Testis (tissue), 3 donors: ENCODE data around the gene LMBRD2. TPM values are rescaled to one million over a fixed set of nuclear protein-coding genes. Genes with fewer than 3 reads are reported as not detected.

Source experiments
- DNase-seq: peaks from one replicate; pipeline ENCODE4 v3.0.0-alpha.2; 2019
- H3K27ac ChIP-seq, 2 donors: fragments of 200-600 bp; sonication (generic); one replicate each; pipeline ENCODE4 v1.5.1; 2019
- H3K27me3 ChIP-seq: fragments of 200-600 bp; sonication (generic); one replicate; pipeline ENCODE4 v1.5.1; 2019
- H3K36me3 ChIP-seq: fragments of 200-600 bp; sonication (generic); one replicate; pipeline ENCODE4 v1.5.1; 2017; ENCODE audit warnings: low read depth; ENCODE audit errors: missing control alignments
- H3K4me1 ChIP-seq: fragments of 200-600 bp; sonication (generic); one replicate; pipeline ENCODE4 v1.5.1; 2019
- H3K4me3 ChIP-seq, 2 donors: fragments of 200-600 bp; sonication (generic); one replicate each; pipeline ENCODE4 v1.5.1; 2017 to 2019
- H3K9me3 ChIP-seq: fragments of 200-600 bp; sonication (generic); one replicate; pipeline ENCODE4 v1.5.1; 2017
- POLR2A ChIP-seq: fragments of 450-650 bp; IDR thresholded peaks from one replicate; pipeline ENCODE4 v1.6.1; 2017; ENCODE audit warnings: antibody characterized with exemption, mild to moderate bottlenecking, moderate library complexity
- WGBS, 2 donors: methylation state at CpG; one replicate each; pipeline ENCODE4 v1.1.5; 2018; 5-methylcytosine and 5-hydroxymethylcytosine counted together
- intact Hi-C: fragments of 100-400 bp; cut with DNase I; formaldehyde crosslinking; loops from one replicate; pipeline ENCODE4 v1.15.1; 2023; ENCODE audit warnings: low total_unique reads
- polyA plus RNA-seq: library from polyadenylated mRNA; stranded (reverse); fragments of 350-450 nt; fragmentation: Illumina TruSeq; extraction: RNeasy Lipid Tissue Mini Kit (QIAGEN cat#74804); gene quantifications from one replicate; pipeline ENCODE4 v1.2.3, GENCODE V29; 2014; ENCODE audit warnings: low read depth, low replicate concordance; ENCODE audit not compliant: insufficient read depth
- total RNA-seq, 2 donors: library from RNA; depleted of rRNA; stranded (reverse); fragments of >200 nt; gene quantifications; one replicate each; pipeline ENCODE4 v1.2.3, GENCODE V29; 2016
- TF ChIP-seq, protein P1 (sequence below), 3 experiments: fragments of 450-650 bp in 2 of 3; fragments of 200-600 bp in 1 of 3; sonication (generic) in 1 of 3; IDR thresholded peaks; one replicate each; pipeline ENCODE4 v1.5.1; 2016 to 2019; ENCODE audit warnings: antibody characterized with exemption in 3 of 3, mild to moderate bottlenecking in 2 of 3, moderate library complexity in 1 of 3

LMBRD2 gene
- total and polyA plus RNA-seq, 3 donors from 2014 or later = 6.3 to 24.4 (median 8.2) TPM

DNA sequence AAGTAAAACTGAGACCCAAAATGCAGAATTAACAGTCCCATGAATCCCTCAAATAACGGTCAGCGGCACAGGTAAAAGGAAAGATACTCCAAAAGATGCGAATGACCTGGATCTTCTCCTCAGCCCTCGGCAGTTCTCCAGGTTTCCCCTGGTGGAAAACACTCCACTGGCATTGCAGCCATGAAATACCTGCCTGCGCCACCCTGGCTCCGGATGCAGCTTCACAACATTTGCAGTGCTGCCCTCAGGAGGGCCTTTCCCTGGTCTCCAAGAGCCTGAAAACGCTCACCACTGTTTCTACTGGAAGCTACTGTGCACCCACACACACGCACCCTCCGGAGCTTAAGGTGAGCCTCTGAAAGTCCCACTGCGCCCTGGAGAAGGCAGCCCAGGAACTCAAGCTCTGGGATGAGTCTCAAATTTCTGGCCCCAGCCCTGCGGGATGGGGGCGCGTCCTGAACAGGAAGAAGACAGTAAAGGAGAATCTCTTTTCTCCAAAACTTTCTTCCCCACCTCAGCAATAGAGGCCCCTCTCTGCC lies 85.6 kb downstream of the LMBRD2 start:
- intact Hi-C loops = no loop called here
- 20 to 23% methylated on average over 11 to 13 of the region's 13 CpGs for WGBS, 2 donors
- Histone ChIP-seq H3K36me3 (no peaks in the 10 kb centered on the region), H3K4me3 (peak overlapping the region; percentile 18 to 29), H3K27me3 (no peaks in the 10 kb centered on the region), H3K9me3 (no peaks in the 10 kb centered on the region), H3K27ac (no peak overlapping the region), H3K4me1 (no peaks in the 10 kb centered on the region)
- TF ChIP-seq, protein P1, sequence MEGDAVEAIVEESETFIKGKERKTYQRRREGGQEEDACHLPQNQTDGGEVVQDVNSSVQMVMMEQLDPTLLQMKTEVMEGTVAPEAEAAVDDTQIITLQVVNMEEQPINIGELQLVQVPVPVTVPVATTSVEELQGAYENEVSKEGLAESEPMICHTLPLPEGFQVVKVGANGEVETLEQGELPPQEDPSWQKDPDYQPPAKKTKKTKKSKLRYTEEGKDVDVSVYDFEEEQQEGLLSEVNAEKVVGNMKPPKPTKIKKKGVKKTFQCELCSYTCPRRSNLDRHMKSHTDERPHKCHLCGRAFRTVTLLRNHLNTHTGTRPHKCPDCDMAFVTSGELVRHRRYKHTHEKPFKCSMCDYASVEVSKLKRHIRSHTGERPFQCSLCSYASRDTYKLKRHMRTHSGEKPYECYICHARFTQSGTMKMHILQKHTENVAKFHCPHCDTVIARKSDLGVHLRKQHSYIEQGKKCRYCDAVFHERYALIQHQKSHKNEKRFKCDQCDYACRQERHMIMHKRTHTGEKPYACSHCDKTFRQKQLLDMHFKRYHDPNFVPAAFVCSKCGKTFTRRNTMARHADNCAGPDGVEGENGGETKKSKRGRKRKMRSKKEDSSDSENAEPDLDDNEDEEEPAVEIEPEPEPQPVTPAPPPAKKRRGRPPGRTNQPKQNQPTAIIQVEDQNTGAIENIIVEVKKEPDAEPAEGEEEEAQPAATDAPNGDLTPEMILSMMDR (IDR thresholded peaks at IDR 0.05) = no peak
- no peak for TF ChIP-seq POLR2A
- no peak for DNase-seq

DNA sequence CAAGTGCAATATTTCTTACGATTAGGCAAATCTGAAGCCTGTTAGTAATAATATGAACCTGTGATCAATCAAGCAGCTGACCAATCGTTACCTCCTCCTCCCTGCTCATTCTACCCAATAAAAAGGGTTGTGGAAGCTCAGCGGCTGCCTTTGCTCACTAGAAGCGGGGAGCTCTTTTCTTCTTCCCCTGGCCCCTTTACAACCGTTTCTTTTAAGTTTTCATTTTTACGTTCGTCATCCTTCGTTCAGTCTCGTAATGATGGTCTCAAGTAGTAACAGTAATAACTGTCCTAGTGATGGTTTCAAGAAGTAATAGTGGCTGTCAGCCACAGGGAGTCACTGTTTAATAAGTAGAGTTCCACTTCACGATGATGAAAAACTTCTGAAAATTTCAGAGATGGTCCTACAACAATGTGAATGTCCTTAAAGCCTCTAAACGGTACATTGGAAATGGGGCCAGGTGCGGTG lies 91.2 kb downstream of the LMBRD2 start:
- no peak for DNase-seq
- TF ChIP-seq, protein P1 (IDR thresholded peaks at IDR 0.05) = peak in 1 of 3 experiments; percentile 15
- TF ChIP-seq POLR2A = no peak
- H3K27ac ChIP-seq = no peak overlapping the region
- H3K4me1 ChIP-seq = peaks cover 10% of the 10 kb centered on the region
- no peaks in the 10 kb centered on the region for H3K9me3 ChIP-seq
- intact Hi-C loops = no loop called here
- no peaks in the 10 kb centered on the region for H3K27me3 ChIP-seq
- H3K4me3 ChIP-seq = no peak overlapping the region
- 78 to 85% methylated on average over 12 of the region's 12 CpGs for WGBS, 2 donors
- H3K36me3 ChIP-seq = no peaks in the 10 kb centered on the region

DNA sequence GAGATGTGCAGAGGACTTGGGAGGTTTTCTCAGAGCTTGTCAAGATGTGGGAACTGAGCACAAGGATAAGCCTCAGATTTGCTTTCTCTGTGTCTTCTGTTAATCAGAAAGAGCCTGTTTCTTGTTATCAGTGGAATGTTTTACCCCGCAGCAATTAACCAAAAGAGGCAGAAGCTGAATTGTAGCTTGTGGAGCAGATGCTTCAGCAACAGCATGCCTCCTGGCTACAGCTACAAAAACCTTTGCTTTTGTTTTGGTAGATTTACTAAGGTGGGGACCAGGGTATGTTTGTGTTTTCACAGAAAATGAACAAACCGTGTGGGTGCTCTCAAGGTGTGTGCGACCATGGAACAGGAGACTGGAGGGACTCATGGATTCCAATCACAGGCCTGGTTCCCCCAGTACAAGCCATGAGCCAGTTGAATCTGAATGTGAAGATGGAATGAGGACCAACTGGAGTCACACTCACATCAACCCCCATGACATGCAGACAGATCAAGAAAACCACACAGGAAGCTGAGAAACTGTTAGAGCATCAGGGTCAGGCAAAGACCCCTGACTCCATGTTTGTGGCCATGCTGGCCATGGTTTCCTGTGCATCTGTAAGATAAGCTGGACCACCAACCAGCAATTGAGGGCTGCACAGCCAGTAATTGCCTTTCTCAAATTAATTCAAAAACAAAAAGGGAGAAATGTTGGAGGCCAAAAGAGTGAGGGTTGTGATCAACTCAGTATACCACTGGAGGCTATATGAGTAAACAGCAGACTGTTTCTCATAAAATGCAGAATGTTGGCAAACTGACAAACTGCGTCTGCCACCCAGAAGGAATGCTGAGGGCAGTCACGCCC lies 91.9 kb downstream of the LMBRD2 start:
- peaks cover 10% of the 10 kb centered on the region for H3K4me1 ChIP-seq
- no peaks in the 10 kb centered on the region for H3K9me3 ChIP-seq
- intact Hi-C loops = no loop called here
- no peak for DNase-seq
- peak overlapping the region in 1 of 2 donors; percentile 46 for H3K27ac ChIP-seq
- no peak overlapping the region for H3K4me3 ChIP-seq
- no peaks in the 10 kb centered on the region for H3K27me3 ChIP-seq
- TF ChIP-seq, protein P1 (IDR thresholded peaks at IDR 0.05) = no peak
- TF ChIP-seq POLR2A = no peak
- 55 to 65% methylated on average over 5 of the region's 5 CpGs for WGBS, 2 donors
- no peaks in the 10 kb centered on the region for H3K36me3 ChIP-seq

GRCh38 chr5:36058776-36059175 lies 92.9 kb downstream of the LMBRD2 start:
- Histone ChIP-seq H3K27me3 (no peaks in the 10 kb centered on the region), H3K4me1 (peaks cover 10% of the 10 kb centered on the region), H3K4me3 (no peak overlapping the region), H3K9me3 (no peaks in the 10 kb centered on the region), H3K27ac (peak overlapping the region; percentile 44 to 46), H3K36me3 (no peaks in the 10 kb centered on the region)
- 65 to 87% methylated on average over 2 of the region's 2 CpGs for WGBS, 2 donors
- intact Hi-C loops = no loop called here
- no peak for TF ChIP-seq POLR2A
- TF ChIP-seq, protein P1 (IDR thresholded peaks at IDR 0.05) = no peak
- DNase-seq = no peak
